Ishikawa (cell line): ENCODE measurements around the gene RUNX1.

Source experiments
- CEBPB ChIP-seq: IDR thresholded peaks from 2 replicates; pipeline ENCODE4 v1.6.1; 2012
- CREB1 ChIP-seq: IDR thresholded peaks from 2 replicates; pipeline ENCODE4 v1.6.1; 2012; ENCODE audit warnings: low read depth
- EGR1 ChIP-seq: IDR thresholded peaks from 2 replicates; pipeline ENCODE4 v1.6.1; 2012
- EP300 ChIP-seq: IDR thresholded peaks from 2 replicates; pipeline ENCODE4 v1.6.1; 2012; ENCODE audit warnings: borderline replicate concordance
- FOXM1 ChIP-seq: IDR thresholded peaks from 2 replicates; pipeline ENCODE4 v1.6.1; 2012; ENCODE audit warnings: low read depth, borderline replicate concordance
- MAX ChIP-seq: IDR thresholded peaks from 2 replicates; pipeline ENCODE4 v1.6.1; 2012
- NFIC ChIP-seq: IDR thresholded peaks from 2 replicates; pipeline ENCODE4 v1.6.1; 2012
- RAD21 ChIP-seq: IDR thresholded peaks from 2 replicates; pipeline ENCODE4 v1.6.1; 2012; ENCODE audit warnings: low read depth
- REST ChIP-seq: IDR thresholded peaks from 2 replicates; pipeline ENCODE4 v1.6.1; 2012; ENCODE audit warnings: low read depth, mild to moderate bottlenecking
- TAF1 ChIP-seq: IDR thresholded peaks from 2 replicates; pipeline ENCODE4 v1.6.1; 2012; ENCODE audit warnings: low read depth, mild to moderate bottlenecking
- TCF12 ChIP-seq: IDR thresholded peaks from 2 replicates; pipeline ENCODE4 v1.6.1; 2012; ENCODE audit warnings: low read depth
- TEAD4 ChIP-seq: IDR thresholded peaks from 2 replicates; pipeline ENCODE4 v1.6.1; 2012
- USF1 ChIP-seq: IDR thresholded peaks from 2 replicates; pipeline ENCODE4 v1.6.1; 2012
- YY1 ChIP-seq: IDR thresholded peaks from 2 replicates; pipeline ENCODE4 v1.6.1; 2012; ENCODE audit warnings: low read depth
- ZBTB7A ChIP-seq: IDR thresholded peaks from 2 replicates; pipeline ENCODE4 v1.6.1; 2012; ENCODE audit warnings: low read depth

The RUNX1 gene

GRCh38 chr21:34916446-34916845, 132.7 kb downstream of the RUNX1 start:
- TF ChIP-seq REST (no peak), TCF12 (no peak)

GRCh38 chr21:34915364-34915841, 133.7 kb downstream of the RUNX1 start:
- TF ChIP-seq TAF1: no peak
- TF ChIP-seq ZBTB7A: no peak

- no peak for TF ChIP-seq USF1
These were observed 134.9 kb downstream of the RUNX1 start for GRCh38 chr21:34914239-34914638.

GRCh38 chr21:34913811-34914210, 135.3 kb downstream of the RUNX1 start:
- TF ChIP-seq RAD21 (no peak), EP300 (no peak), MAX (no peak), FOXM1 (no peak), ZBTB7A (no peak), TAF1 (no peak), USF1 (no peak), CEBPB (no peak)

- TF ChIP-seq TCF12: no peak
- no peak for TF ChIP-seq CREB1
- TF ChIP-seq EP300: no peak
- TF ChIP-seq CEBPB: no peak
- TF ChIP-seq FOXM1: no peak
- TF ChIP-seq TAF1: no peak
- no peak for TF ChIP-seq TEAD4
- TF ChIP-seq NFIC: no peak
- no peak for TF ChIP-seq USF1
- TF ChIP-seq RAD21: no peak
- TF ChIP-seq EGR1: no peak
- no peak for TF ChIP-seq YY1
- no peak for TF ChIP-seq REST
- TF ChIP-seq ZBTB7A: no peak
- TF ChIP-seq MAX: no peak
These were observed 136.8 kb downstream of the RUNX1 start for GRCh38 chr21:34912022-34912945.

GRCh38 chr21:34911360-34911759, 137.7 kb downstream of the RUNX1 start:
- TF ChIP-seq USF1: no peak
- no peak for TF ChIP-seq TAF1
- TF ChIP-seq EP300: no peak
- TF ChIP-seq MAX: no peak
- TF ChIP-seq FOXM1: no peak
- TF ChIP-seq TCF12: no peak
- no peak for TF ChIP-seq EGR1
- no peak for TF ChIP-seq RAD21
- no peak for TF ChIP-seq YY1
- TF ChIP-seq CREB1: no peak
- TF ChIP-seq TEAD4: no peak
- TF ChIP-seq ZBTB7A: no peak
- no peak for TF ChIP-seq NFIC
- TF ChIP-seq CEBPB: no peak
- no peak for TF ChIP-seq REST
